ENCODE measurements around the gene SLC25A44. TPM values are rescaled to one million over a fixed set of nuclear protein-coding genes. Genes with fewer than 3 reads are reported as not detected.

The SLC25A44 gene
- total and polyA plus RNA-seq, 9 donors, result 6.8 to 21.0 (median 16.8) TPM

GRCh38 chr1:156258859-156259258, 65.0 kb downstream of the SLC25A44 start:
- WGBS, 3 donors, result 95 to 96% (median 95%) methylated on average over 8 of the region's 8 CpGs
- intact Hi-C loops (cut with DNase I), result loop anchor here in 1 of 4 donors (2.0 kb wide), 1 partner anchor 14 kb away; no protein-coding TSS in a partner anchor
- H3K4me3 ChIP-seq, result no peak overlapping the region
- no peaks in the 10 kb centered on the region for H3K4me1 ChIP-seq (ENCODE audit: insufficient read depth)
- H3K27me3 ChIP-seq, result no peaks in the 10 kb centered on the region
- no peaks in the 10 kb centered on the region for H3K9me3 ChIP-seq
- H3K36me3 ChIP-seq, result no peaks in the 10 kb centered on the region
- no peak for DNase-seq
- TF ChIP-seq CTCF (IDR thresholded peaks at IDR 0.05) (no peak), POLR2A (IDR thresholded peaks at IDR 0.05) (no peak), EP300 (IDR thresholded peaks at IDR 0.05) (no peak)
- no peak overlapping the region for H3K27ac ChIP-seq

GRCh38 chr1:156259805-156260204, 65.9 kb downstream of the SLC25A44 start:
- Histone ChIP-seq H3K27me3 (no peaks in the 10 kb centered on the region), H3K4me3 (no peak overlapping the region), H3K36me3 (no peaks in the 10 kb centered on the region), H3K9me3 (no peaks in the 10 kb centered on the region), H3K27ac (no peak overlapping the region), H3K4me1 (ENCODE audit: insufficient read depth) (no peaks in the 10 kb centered on the region)
- DNase-seq, result no peak
- TF ChIP-seq EP300 (IDR thresholded peaks at IDR 0.05) (no peak), POLR2A (IDR thresholded peaks at IDR 0.05) (no peak), CTCF (IDR thresholded peaks at IDR 0.05) (no peak)
- intact Hi-C loops (cut with DNase I), result loop anchor here in 1 of 4 donors (2.0 kb wide), 1 partner anchor 13 kb away; no protein-coding TSS in a partner anchor
- 27 to 39% (median 28%) methylated on average over 3 of the region's 3 CpGs for WGBS, 3 donors

GRCh38 chr1:156260896-156261295, 67.0 kb downstream of the SLC25A44 start:
- intact Hi-C loops (cut with DNase I), result no loop called here
- no peak for DNase-seq
- TF ChIP-seq POLR2A (IDR thresholded peaks at IDR 0.05), result no peak
- TF ChIP-seq CTCF (IDR thresholded peaks at IDR 0.05), result no peak
- TF ChIP-seq EP300 (IDR thresholded peaks at IDR 0.05), result no peak
- Histone ChIP-seq H3K36me3 (no peaks in the 10 kb centered on the region), H3K4me3 (no peak overlapping the region), H3K4me1 (ENCODE audit: insufficient read depth) (no peaks in the 10 kb centered on the region), H3K9me3 (no peaks in the 10 kb centered on the region), H3K27ac (no peak overlapping the region), H3K27me3 (no peaks in the 10 kb centered on the region)
- 81 to 93% (median 89%) methylated on average over 2 of the region's 2 CpGs for WGBS, 3 donors

Small RNAs within 50 kb of the gene (small RNA-seq; reads per million reads assigned to genes)
- gene RF00568, result not detected

Other genes starting within 250 kb of the SLC25A44 start
- gene ARHGEF2, start 215.6 kb upstream of the SLC25A44 start, total RNA-seq, result 100 to 1,000 TPM in 1 of 7 donors, 10 to 100 TPM in 6; 41.0 to 221 (median 63.3) TPM
- 100 to 1,000 TPM in 1 of 2 donors, 10 to 100 TPM in 1; 36.3 to 108 TPM for gene ARHGEF2, start 215.6 kb upstream of the SLC25A44 start, polyA plus RNA-seq
- gene SSR2, start 173.2 kb upstream of the SLC25A44 start, total RNA-seq, result 100 to 1,000 TPM; 261 to 496 (median 272) TPM
- gene SSR2, start 173.2 kb upstream of the SLC25A44 start, polyA plus RNA-seq, result 100 to 1,000 TPM; 465 to 601 TPM
- 10 to 100 TPM; 14.2 to 38.0 (median 26.6) TPM for gene UBQLN4, start 140.3 kb upstream of the SLC25A44 start, total RNA-seq
- 10 to 100 TPM; 16.3 to 33.9 TPM for gene UBQLN4, start 140.3 kb upstream of the SLC25A44 start, polyA plus RNA-seq
- gene LAMTOR2, start 139.3 kb upstream of the SLC25A44 start, total RNA-seq, result 10 to 100 TPM; 20.1 to 66.1 (median 24.9) TPM
- 10 to 100 TPM; 20.1 to 41.2 TPM for gene LAMTOR2, start 139.3 kb upstream of the SLC25A44 start, polyA plus RNA-seq
- 10 to 100 TPM in 1 of 7 donors, 1 to 10 TPM in 4, under 1 TPM in 2; 0.45 to 38.6 (median 3.5) TPM for gene RAB25, start 132.9 kb upstream of the SLC25A44 start, total RNA-seq
- under 1 TPM in 1 of 2 donors, not detected in 1; 0.28 TPM for gene RAB25, start 132.9 kb upstream of the SLC25A44 start, polyA plus RNA-seq
- gene MEX3A, start 111.6 kb upstream of the SLC25A44 start, total RNA-seq, result 10 to 100 TPM in 4 of 7 donors, 1 to 10 TPM in 3; 3.5 to 12.4 (median 10.2) TPM
- gene MEX3A, start 111.6 kb upstream of the SLC25A44 start, polyA plus RNA-seq, result 1 to 10 TPM; 5.6 to 6.6 TPM
- gene LMNA, start 79.4 kb upstream of the SLC25A44 start, total RNA-seq, result 100 to 1,000 TPM; 197 to 609 (median 377) TPM
- gene LMNA, start 79.4 kb upstream of the SLC25A44 start, polyA plus RNA-seq, result 100 to 1,000 TPM in 1 of 2 donors, 10 to 100 TPM in 1; 50.1 to 157 TPM
- 1 to 10 TPM; 2.7 to 9.0 (median 5.5) TPM for gene SEMA4A, start 40.5 kb upstream of the SLC25A44 start, total RNA-seq
- 1 to 10 TPM; 2.1 to 2.8 TPM for gene SEMA4A, start 40.5 kb upstream of the SLC25A44 start, polyA plus RNA-seq
- gene PMF1, start 18.9 kb downstream of the SLC25A44 start, total RNA-seq, result 10 to 100 TPM; 36.6 to 84.2 (median 53.0) TPM
- 10 to 100 TPM; 35.0 to 70.6 TPM for gene PMF1, start 18.9 kb downstream of the SLC25A44 start, polyA plus RNA-seq
- 1 to 10 TPM; 1.4 to 4.6 (median 2.0) TPM for gene BGLAP, start 48.1 kb downstream of the SLC25A44 start, total RNA-seq
- 1 to 10 TPM in 1 of 2 donors, not detected in 1; 1.4 TPM for gene BGLAP, start 48.1 kb downstream of the SLC25A44 start, polyA plus RNA-seq
- gene PAQR6, start 54.0 kb downstream of the SLC25A44 start, total RNA-seq, result 1 to 10 TPM in 4 of 7 donors, under 1 TPM in 3; 0.25 to 1.8 (median 1.3) TPM
- under 1 TPM; 0.67 to 0.72 TPM for gene PAQR6, start 54.0 kb downstream of the SLC25A44 start, polyA plus RNA-seq
- 10 to 100 TPM; 31.5 to 54.6 (median 44.6) TPM for gene SMG5, start 88.7 kb downstream of the SLC25A44 start, total RNA-seq
- gene SMG5, start 88.7 kb downstream of the SLC25A44 start, polyA plus RNA-seq, result 10 to 100 TPM; 30.1 to 31.1 TPM
- gene TMEM79, start 90.2 kb downstream of the SLC25A44 start, total RNA-seq, result 1 to 10 TPM in 6 of 7 donors, under 1 TPM in 1; 0.80 to 3.3 (median 2.2) TPM
- 1 to 10 TPM; 1.2 to 2.1 TPM for gene TMEM79, start 90.2 kb downstream of the SLC25A44 start, polyA plus RNA-seq
- 10 to 100 TPM; 20.2 to 47.9 (median 32.3) TPM for gene GLMP, start 101.6 kb downstream of the SLC25A44 start, total RNA-seq
- 10 to 100 TPM; 33.0 to 42.0 TPM for gene GLMP, start 101.6 kb downstream of the SLC25A44 start, polyA plus RNA-seq
- under 1 TPM in 4 of 7 donors, not detected in 3; 0.33 to 0.56 (median 0.40) TPM for gene VHLL, start 105.2 kb downstream of the SLC25A44 start, total RNA-seq
- not detected for gene VHLL, start 105.2 kb downstream of the SLC25A44 start, polyA plus RNA-seq
- 100 to 1,000 TPM; 157 to 228 (median 175) TPM for gene CCT3, start 144.2 kb downstream of the SLC25A44 start, total RNA-seq
- gene CCT3, start 144.2 kb downstream of the SLC25A44 start, polyA plus RNA-seq, result 100 to 1,000 TPM; 119 to 230 TPM
- gene TSACC, start 144.4 kb downstream of the SLC25A44 start, total RNA-seq, result not detected
- gene TSACC, start 144.4 kb downstream of the SLC25A44 start, polyA plus RNA-seq, result under 1 TPM in 1 of 2 donors, not detected in 1; 1.00 TPM
- 10 to 100 TPM in 4 of 7 donors, 1 to 10 TPM in 3; 2.3 to 27.4 (median 13.6) TPM for gene RHBG, start 175.1 kb downstream of the SLC25A44 start, total RNA-seq
- gene RHBG, start 175.1 kb downstream of the SLC25A44 start, polyA plus RNA-seq, result 10 to 100 TPM in 1 of 2 donors, 1 to 10 TPM in 1; 2.5 to 19.5 TPM